Heart right ventricle (tissue), 16 donors: ENCODE measurements around the gene STRC. TPM values are rescaled to one million over a fixed set of nuclear protein-coding genes. Genes with fewer than 3 reads are reported as not detected.
"Not testable (repeated sequence)": the region's sequence is repeated elsewhere in the genome, so short reads cannot be mapped to it uniquely, and the experiment has no call there.

Source experiments
- ATAC-seq, 8 donors: fragments of 200-7000 bp; cut with Tn5 transposase; one replicate each; pipeline ENCODE4 v1.9.1; 2020; ENCODE audit warnings: mild to moderate bottlenecking in 8 of 8, moderate library complexity in 8 of 8, moderate number of reproducible peaks in 1 of 8
- DNase-seq, 2 donors: peaks; one replicate each; pipeline ENCODE4 v3.0.0-alpha.2; 2020
- H3K27ac ChIP-seq, 10 donors: fragments of 200-600 bp; sonication (generic) in 2 of 10; one replicate each; pipeline versions ENCODE4 v1.5.0 to v1.8.0; 2020 to 2022; ENCODE audit warnings: mild to moderate bottlenecking in 3 of 10
- H3K27me3 ChIP-seq, 7 donors: fragments of 200-600 bp; one replicate each; pipeline ENCODE4 v1.8.0; 2021 to 2022; ENCODE audit warnings: mild to moderate bottlenecking in 2 of 7
- H3K36me3 ChIP-seq, 9 donors: fragments of 200-600 bp; sonication (generic) in 1 of 9; one replicate each; pipeline versions ENCODE4 v1.5.0 to v1.8.0; 2020 to 2022; ENCODE audit warnings: mild to moderate bottlenecking in 2 of 9
- H3K4me1 ChIP-seq, 9 donors: fragments of 200-600 bp; sonication (generic) in 1 of 9; one replicate each; pipeline versions ENCODE4 v1.5.0 to v1.8.0; 2020 to 2022; ENCODE audit warnings: mild to moderate bottlenecking in 4 of 9
- H3K4me3 ChIP-seq, 10 donors: fragments of 200-600 bp; sonication (generic) in 2 of 10; one replicate each; pipeline versions ENCODE4 v1.5.0 to v1.8.0; 2020 to 2022; ENCODE audit warnings: mild to moderate bottlenecking in 7 of 10, moderate library complexity in 2 of 10
- H3K9me3 ChIP-seq, 11 donors: fragments of 200-600 bp in 10 of 11; sonication (generic) in 2 of 11; one replicate each; pipeline versions ENCODE4 v1.5.0 to v1.8.0; 2013 to 2022; ENCODE audit warnings: mild to moderate bottlenecking in 2 of 11, control low read depth in 1 of 11, moderate library complexity in 1 of 11
- CTCF ChIP-seq, 9 donors: fragments of 200-600 bp; sonication (generic) in 2 of 9; IDR thresholded peaks; one replicate each; pipeline versions ENCODE4 v1.5.0 to v1.8.0; 2021 to 2022; ENCODE audit warnings: antibody characterized with exemption in 9 of 9, mild to moderate bottlenecking in 5 of 9, moderate library complexity in 1 of 9
- WGBS, 2 donors: extraction: QIAGEN DNeasy Blood & Tissue Kit; methylation state at CpG; one replicate each; pipeline ENCODE4 v1.1.7; 2013; ENCODE audit warnings: inconsistent platforms in 1 of 2; 5-methylcytosine and 5-hydroxymethylcytosine counted together
- intact Hi-C, 10 donors: fragments of 100-400 bp; cut with DNase I; formaldehyde crosslinking; loops; one replicate each; pipeline versions ENCODE4 v1.11.1 to v1.14.2; 2022
- long read RNA-seq, 3 donors: library from polyadenylated mRNA; unstranded; transcript quantifications; one replicate each; pipeline ENCODE4 v2.0.0, GENCODE V29; 2020 to 2021
- polyA plus RNA-seq, 2 donors: library from polyadenylated mRNA; stranded (reverse); fragments of 200-250 nt; gene quantifications; one replicate each; pipeline ENCODE4 v1.2.3, GENCODE V29; 2013
- total RNA-seq, 10 donors: library from RNA; stranded (reverse); fragmentation: NEBNext Ultra II Directional in 3 of 10; extraction: Animal tissue kit (Norgen Biotek cat#: 25700) in 3 of 10; gene quantifications; one replicate each; pipeline versions ENCODE4 v1.2.1 to v1.2.4, GENCODE V29; 2021 to 2023
- donor health status: Arrhythmogenic right ventricular cardiomyopathy.
- donor health status: ischemic (EF 13 %, LVEDD 7.1; RV severe dilation, severe dysfunction).
- donor health status: healthy with polysubstance abuse.
- donor health status: DM: no; HTN: yes; CAD: no.
- donor health status: DM: no; HTN: no; CAD: no.
- donor health status: ischemic (EF 25% LVEDD 6.9; RV normal size, moderate dysfunction).
- donor health status: ischemic (EF 25% LVEDD 5.7; RV mildly dilated, moderate dysfunction).
- donor health status: healthy.
- donor health status: DM: yes; HTN: yes; CAD: no.
- donor health status: Ischemic cardiomyopathy.
- donor health status: ischemic (EF 35%, LVEDD 5.7; RV mildly dilated, moderate dysfunction).
- donor health status: nonischemic (EF 11% LVEDD 7.7; RV severe dilation, severe dysfunction).
- donor health status: DM: yes; HTN: yes; CAD: no.
- donor health status: PGD.
- donor health status: ischemic (EF 29% LVEDD 5.4; RV normal size, mild dysfunction).
- donor health status: nonischemic (EF 23%, LVEDD 6.1; RV moderate dilation, normal function).

STRC gene
- total RNA-seq (under 1 TPM in 3 of 10 donors, not detected in 7; 0.20 to 0.25 (median 0.21) TPM), polyA plus RNA-seq (1 to 10 TPM in 1 of 2 donors, under 1 TPM in 1; 0.06 to 1.2 TPM)
- long read RNA-seq, donor 1, result 0 reads
- long read RNA-seq, donor 2, result 0 reads
- long read RNA-seq, donor 3, result 0 reads

GRCh38 chr15:43618700-43619099 lies at the start of gene STRC:
Gene STRC (minus strand): TSS chr15:43618800. CDS start chr15:43618722, 78 bp downstream.
- H3K4me3 ChIP-seq, H3K36me3 ChIP-seq, DNase-seq, H3K27ac ChIP-seq, ATAC-seq, H3K4me1 ChIP-seq, H3K9me3 ChIP-seq, intact Hi-C loops: not testable (repeated sequence)
- peaks cover 0 to 18% (median 13%) of the 10 kb centered on the region in 7 donors for H3K27me3 ChIP-seq
- WGBS, 2 donors, result no CpG with 5 or more reads among the region's 2 CpGs

GRCh38 chr15:43666177-43666576 lies 47.6 kb upstream of the STRC start:
- H3K27ac ChIP-seq, H3K4me1 ChIP-seq, H3K9me3 ChIP-seq, intact Hi-C loops, ATAC-seq, H3K27me3 ChIP-seq, H3K4me3 ChIP-seq, DNase-seq, H3K36me3 ChIP-seq: not testable (repeated sequence)
- WGBS, 2 donors, result no CpG with 5 or more reads among the region's 1 CpG

GRCh38 chr15:43663333-43663732 lies 44.7 kb upstream of the STRC start:
- DNase-seq, ATAC-seq, H3K36me3 ChIP-seq, H3K27ac ChIP-seq, H3K4me1 ChIP-seq, intact Hi-C loops, H3K9me3 ChIP-seq, H3K27me3 ChIP-seq, H3K4me3 ChIP-seq: not testable (repeated sequence)
- no CpG with 5 or more reads among the region's 8 CpGs for WGBS, 2 donors

GRCh38 chr15:43662293-43662692 lies 43.7 kb upstream of the STRC start:
- intact Hi-C loops, H3K4me3 ChIP-seq, H3K27me3 ChIP-seq, H3K27ac ChIP-seq, ATAC-seq, H3K9me3 ChIP-seq, H3K4me1 ChIP-seq, DNase-seq, H3K36me3 ChIP-seq: not testable (repeated sequence)
- WGBS, 2 donors, result 96 to 100% methylated on average over 1 of the region's 2 CpGs

GRCh38 chr15:43659727-43660126 lies 41.1 kb upstream of the STRC start:
- H3K27me3 ChIP-seq, H3K4me3 ChIP-seq, H3K36me3 ChIP-seq, H3K4me1 ChIP-seq, H3K9me3 ChIP-seq, intact Hi-C loops, H3K27ac ChIP-seq, ATAC-seq, DNase-seq: not testable (repeated sequence)
- WGBS, 2 donors, result 96% methylated on average over 5 of the region's 10 CpGs; no CpG with 5 or more reads in 1 of the 2 donors

- H3K36me3 ChIP-seq, result peaks cover 0 to 24% (median 0%) of the 10 kb centered on the region in 9 donors
- ATAC-seq, result peak in 1 of 8 donors; percentile 37
- DNase-seq, H3K27me3 ChIP-seq, H3K9me3 ChIP-seq, H3K4me3 ChIP-seq, intact Hi-C loops, H3K27ac ChIP-seq, H3K4me1 ChIP-seq: not testable (repeated sequence)
- 92 to 94% methylated on average over 16 of the region's 16 CpGs for WGBS, 2 donors
Observed at GRCh38 chr15:43649430-43649926, 30.9 kb upstream of the STRC start.

GRCh38 chr15:43648649-43649429 lies 30.2 kb upstream of the STRC start, which contains the start of gene CATSPER2:
Gene CATSPER2 (minus strand): TSS chr15:43648844. CDS start chr15:43648061, 783 bp downstream.
- no peak for TF ChIP-seq CTCF (IDR thresholded peaks at IDR 0.05)

GRCh38 chr15:43638464-43639204 lies 20.0 kb upstream of the STRC start:
- 84 to 85% methylated on average over 8 of the region's 8 CpGs for WGBS, 2 donors
- H3K4me1 ChIP-seq, H3K9me3 ChIP-seq, intact Hi-C loops, DNase-seq, ATAC-seq, H3K4me3 ChIP-seq, H3K27ac ChIP-seq, H3K36me3 ChIP-seq, H3K27me3 ChIP-seq: not testable (repeated sequence)

More at GRCh38 chr15:43648649-43649429, 30.2 kb upstream of the STRC start, which contains the start of gene CATSPER2:
- Histone ChIP-seq H3K4me3 (no peak within 1 kb of the TSS), H3K27me3 (no peaks in the 10 kb centered on the region), H3K4me1 (no peaks in the 10 kb centered on the region), H3K9me3 (peaks cover 0 to 3% (median 0%) of the 10 kb centered on the region in 11 donors), H3K36me3 (peaks cover 0 to 24% (median 0%) of the 10 kb centered on the region in 9 donors), H3K27ac (no peak within 1 kb of the TSS)
- ATAC-seq (peak in 3 of 8 donors; percentile 34 to 45 (median 44)), DNase-seq (peak in 1 of 2 donors; percentile 13)
- intact Hi-C loops, result no loop called here
- 67 to 79% methylated on average over 75 to 83 of the region's 85 CpGs for WGBS, 2 donors

GRCh38 chr15:43626937-43627336 lies 8.3 kb upstream of the STRC start:
- intact Hi-C loops, H3K4me1 ChIP-seq, DNase-seq, H3K9me3 ChIP-seq, ATAC-seq, H3K27ac ChIP-seq, H3K4me3 ChIP-seq, H3K36me3 ChIP-seq: not testable (repeated sequence)
- peaks cover 0 to 21% (median 7%) of the 10 kb centered on the region in 7 donors for H3K27me3 ChIP-seq
